Ishikawa (cell line): ENCODE data around the gene RGL1.

Source experiments
- CEBPB ChIP-seq: IDR thresholded peaks from 2 replicates; pipeline ENCODE4 v1.6.1; 2012
- CREB1 ChIP-seq: IDR thresholded peaks from 2 replicates; pipeline ENCODE4 v1.6.1; 2012; ENCODE audit warnings: low read depth
- EGR1 ChIP-seq: IDR thresholded peaks from 2 replicates; pipeline ENCODE4 v1.6.1; 2012
- EP300 ChIP-seq: IDR thresholded peaks from 2 replicates; pipeline ENCODE4 v1.6.1; 2012; ENCODE audit warnings: borderline replicate concordance
- FOXM1 ChIP-seq: IDR thresholded peaks from 2 replicates; pipeline ENCODE4 v1.6.1; 2012; ENCODE audit warnings: low read depth, borderline replicate concordance
- MAX ChIP-seq: IDR thresholded peaks from 2 replicates; pipeline ENCODE4 v1.6.1; 2012
- NFIC ChIP-seq: IDR thresholded peaks from 2 replicates; pipeline ENCODE4 v1.6.1; 2012
- RAD21 ChIP-seq: IDR thresholded peaks from 2 replicates; pipeline ENCODE4 v1.6.1; 2012; ENCODE audit warnings: low read depth
- REST ChIP-seq: IDR thresholded peaks from 2 replicates; pipeline ENCODE4 v1.6.1; 2012; ENCODE audit warnings: low read depth, mild to moderate bottlenecking
- TAF1 ChIP-seq: IDR thresholded peaks from 2 replicates; pipeline ENCODE4 v1.6.1; 2012; ENCODE audit warnings: low read depth, mild to moderate bottlenecking
- TCF12 ChIP-seq: IDR thresholded peaks from 2 replicates; pipeline ENCODE4 v1.6.1; 2012; ENCODE audit warnings: low read depth
- TEAD4 ChIP-seq: IDR thresholded peaks from 2 replicates; pipeline ENCODE4 v1.6.1; 2012
- USF1 ChIP-seq: IDR thresholded peaks from 2 replicates; pipeline ENCODE4 v1.6.1; 2012
- YY1 ChIP-seq: IDR thresholded peaks from 2 replicates; pipeline ENCODE4 v1.6.1; 2012; ENCODE audit warnings: low read depth
- ZBTB7A ChIP-seq: IDR thresholded peaks from 2 replicates; pipeline ENCODE4 v1.6.1; 2012; ENCODE audit warnings: low read depth

The RGL1 gene

GRCh38 chr1:183821889-183822611, 17.1 kb downstream of the RGL1 start:
- no peak for TF ChIP-seq EP300
- TF ChIP-seq FOXM1: no peak
- no peak for TF ChIP-seq RAD21
- TF ChIP-seq TCF12: no peak
- no peak for TF ChIP-seq USF1
- no peak for TF ChIP-seq CREB1
- TF ChIP-seq CEBPB: no peak
- no peak for TF ChIP-seq NFIC
- TF ChIP-seq TEAD4: no peak
- no peak for TF ChIP-seq YY1
- no peak for TF ChIP-seq TAF1
- TF ChIP-seq MAX: no peak
- TF ChIP-seq REST: no peak
- TF ChIP-seq EGR1: no peak
- no peak for TF ChIP-seq ZBTB7A

- TF ChIP-seq TCF12: no peak
- no peak for TF ChIP-seq TAF1
- TF ChIP-seq YY1: no peak
- TF ChIP-seq TEAD4: no peak
- no peak for TF ChIP-seq REST
- no peak for TF ChIP-seq CEBPB
- no peak for TF ChIP-seq ZBTB7A
Measured at GRCh38 chr1:183824291-183824690, 19.4 kb downstream of the RGL1 start.

GRCh38 chr1:183827801-183828200, 22.9 kb downstream of the RGL1 start:
- TF ChIP-seq CREB1 (no peak), TAF1 (no peak), TCF12 (no peak)

- TF ChIP-seq YY1 (no peak), USF1 (no peak), EP300 (no peak), TAF1 (no peak), EGR1 (no peak), REST (no peak), FOXM1 (no peak), TCF12 (no peak), MAX (no peak), CREB1 (no peak), RAD21 (no peak), ZBTB7A (no peak), CEBPB (no peak), NFIC (no peak)
Measured at GRCh38 chr1:183830389-183830788, 25.5 kb downstream of the RGL1 start.

- TF ChIP-seq USF1 (no peak), REST (no peak), CEBPB (no peak), TEAD4 (no peak), TAF1 (no peak), YY1 (no peak), EP300 (no peak), MAX (no peak), RAD21 (no peak), FOXM1 (no peak), TCF12 (no peak), CREB1 (no peak), NFIC (no peak), EGR1 (no peak), ZBTB7A (no peak)
Measured at GRCh38 chr1:183831311-183831710, 26.4 kb downstream of the RGL1 start.
